GM12878 (cell line): Measurements from ENCODE around the gene SINHCAF. TPM values are rescaled to one million over a fixed set of nuclear protein-coding genes. Genes with fewer than 3 reads are reported as not detected.

Source experiments
- ATAC-seq: fragments of 200-7000 bp; cut with Tn5 transposase; 3 replicates; pipeline ENCODE4 v1.9.1; 2020; ENCODE audit warnings: mild to moderate bottlenecking, moderate library complexity
- BruUV-seq: library from RNA; stranded (reverse); fragments of 400-500 nt; replicated peaks from 2 replicates; lab custom pipeline; 2021; lab: Mats Ljungman, UMichigan
- CTCF ChIA-PET: fragments of 300-600 bp; sonication (Branson Sonifier 250); formaldehyde crosslinking; extraction: SDS; loops from one replicate; lab custom pipeline; 2021; ENCODE audit warnings: inconsistent platforms; lab: Yijun Ruan, JAX
- POLR2A ChIA-PET: fragments of 350-600 bp; formaldehyde crosslinking; extraction: SDS; loops from one replicate; lab custom pipeline; 2021; ENCODE audit warnings: inconsistent platforms; lab: Charles Lee
- RAD21 ChIA-PET: fragments of 300-600 bp; sonication (Branson Sonifier 250); formaldehyde crosslinking; loops from one replicate; lab custom pipeline; 2023; ENCODE audit warnings: antibody characterized with exemption; ENCODE audit not compliant: unreplicated experiment; lab: Charles Lee
- SMC1A ChIA-PET: fragments of 300-600 bp; sonication (Branson Sonifier 250); formaldehyde crosslinking; loops from one replicate; lab custom pipeline; 2023; ENCODE audit not compliant: unreplicated experiment, uncharacterized antibody; lab: Charles Lee
- DNase-seq: peaks from one replicate; pipeline ENCODE4 v3.0.0-alpha.2; 2011; ENCODE audit warnings: low read depth, low spot score
- FAIRE-seq: peaks from 3 replicates; lab custom pipeline; 2011; peaks lifted over from hg19 to GRCh38; lab: Jason Lieb, UNC
- H2AFZ ChIP-seq: 2 replicates; pipeline ENCODE4 v1.6.0; 2011; ENCODE audit warnings: low read depth, low read length, control low read depth; ENCODE audit not compliant: control insufficient read depth
- H3K27ac ChIP-seq: 2 replicates; pipeline ENCODE4 v1.5.1; 2011; ENCODE audit warnings: control low read depth; ENCODE audit not compliant: control insufficient read depth, insufficient read depth
- H3K27me3 ChIP-seq, 2 experiments: replicated peaks in 1 of 2; 2 replicates each; pipeline versions ENCODE4 v1.6.0 to v1.6.1; 2011; ENCODE audit warnings: low read length in 1 of 2; ENCODE audit not compliant: control insufficient read depth in 2 of 2, insufficient read depth in 2 of 2
- H3K36me3 ChIP-seq, 2 experiments: 2 replicates each; pipeline ENCODE4 v1.5.1; 2011; ENCODE audit warnings: low read length in 1 of 2; ENCODE audit not compliant: control insufficient read depth in 2 of 2, insufficient read depth in 2 of 2
- H3K4me1 ChIP-seq: 2 replicates; pipeline ENCODE4 v1.6.1; 2011; ENCODE audit warnings: mild to moderate bottlenecking, low read length, moderate library complexity, mixed read lengths; ENCODE audit not compliant: control insufficient read depth, insufficient read depth
- H3K4me2 ChIP-seq: 2 replicates; pipeline ENCODE4 v1.6.0; 2011; ENCODE audit warnings: control low read depth; ENCODE audit not compliant: control insufficient read depth, insufficient read depth
- H3K4me3 ChIP-seq: fragments of 200-600 bp; sonication (generic); 2 replicates; pipeline ENCODE4 v1.5.1; 2016
- H3K79me2 ChIP-seq: 2 replicates; pipeline ENCODE4 v1.6.0; 2011; ENCODE audit warnings: low read length; ENCODE audit not compliant: control insufficient read depth, insufficient read depth
- H3K9ac ChIP-seq: 2 replicates; pipeline ENCODE4 v1.8.0; 2011; ENCODE audit warnings: low read length, control low read depth, mixed read lengths; ENCODE audit not compliant: control insufficient read depth, insufficient read depth
- H3K9me3 ChIP-seq: replicated peaks from 3 replicates; pipeline ENCODE4 v1.5.1; 2011; ENCODE audit warnings: mild to moderate bottlenecking, low read length; ENCODE audit not compliant: control insufficient read depth, insufficient read depth
- H4K20me1 ChIP-seq: 2 replicates; pipeline ENCODE4 v1.6.0; 2011; ENCODE audit not compliant: control insufficient read depth, insufficient read depth
- ATF3 ChIP-seq: IDR thresholded peaks from 2 replicates; pipeline ENCODE4 v1.6.1; 2011; ENCODE audit warnings: low read depth, mild to moderate bottlenecking, low read length, moderate library complexity, borderline replicate concordance; ENCODE audit errors: extremely low read depth
- ATF7 ChIP-seq: fragments of 450-650 bp; IDR thresholded peaks from 2 replicates; pipeline ENCODE4 v1.6.1; 2016; ENCODE audit warnings: low read depth, mild to moderate bottlenecking
- BMI1 ChIP-seq: fragments of 450-650 bp; IDR thresholded peaks from 2 replicates; pipeline ENCODE4 v1.6.1; 2016; ENCODE audit warnings: mild to moderate bottlenecking, moderate library complexity, borderline replicate concordance
- CHD1 ChIP-seq: IDR thresholded peaks from 2 replicates; pipeline ENCODE4 v1.6.1; 2012; ENCODE audit warnings: low read depth, low read length, improper control_type of control experiment
- CREB1 ChIP-seq: IDR thresholded peaks from 2 replicates; pipeline ENCODE4 v1.6.1; 2012; ENCODE audit warnings: low read depth, mild to moderate bottlenecking, inconsistent platforms
- E2F4 ChIP-seq: IDR thresholded peaks from 2 replicates; pipeline ENCODE4 v1.6.1; 2012; ENCODE audit warnings: low read depth, low read length, improper control_type of control experiment
- ELK1 ChIP-seq: IDR thresholded peaks from 2 replicates; pipeline ENCODE4 v1.6.1; 2012; ENCODE audit warnings: low read depth, low read length, improper control_type of control experiment
- FOXK2 ChIP-seq: fragments of 450-650 bp; IDR thresholded peaks from 2 replicates; pipeline ENCODE4 v1.6.1; 2017; ENCODE audit warnings: mild to moderate bottlenecking, moderate library complexity
- JUND ChIP-seq: IDR thresholded peaks from 2 replicates; pipeline ENCODE4 v1.6.1; 2012; ENCODE audit warnings: low read depth, mild to moderate bottlenecking, low read length, improper control_type of control experiment, moderate library complexity
- KLF5 ChIP-seq: fragments of 450-650 bp; IDR thresholded peaks from 2 replicates; pipeline ENCODE4 v1.6.1; 2014; ENCODE audit warnings: mild to moderate bottlenecking; ENCODE audit not compliant: partially characterized antibody
- NFYA ChIP-seq: IDR thresholded peaks from 2 replicates; pipeline ENCODE4 v1.6.1; 2011; ENCODE audit warnings: low read depth, mild to moderate bottlenecking, low read length, improper control_type of control experiment, borderline replicate concordance
- NR2F1 ChIP-seq: fragments of 450-650 bp; conservative IDR thresholded peaks from 2 replicates; pipeline ENCODE4 v1.6.1; 2017; ENCODE audit warnings: mild to moderate bottlenecking
- NRF1 ChIP-seq: conservative IDR thresholded peaks from 2 replicates; pipeline ENCODE4 v1.6.1; 2011; ENCODE audit warnings: mild to moderate bottlenecking, low read depth, low read length, improper control_type of control experiment
- RB1 ChIP-seq: fragments of 450-650 bp; formaldehyde crosslinking; IDR thresholded peaks from 2 replicates; pipeline ENCODE4 v1.6.1; 2017; ENCODE audit warnings: mild to moderate bottlenecking, borderline replicate concordance
- SREBF1 ChIP-seq: IDR thresholded peaks from 2 replicates; pipeline ENCODE4 v1.6.1; 2012; ENCODE audit warnings: mild to moderate bottlenecking, low read length
- SUZ12 ChIP-seq: fragments of 200-600 bp; sonication (generic); IDR thresholded peaks from one replicate; pipeline ENCODE4 v1.6.1; 2018; ENCODE audit warnings: antibody characterized with exemption, mild to moderate bottlenecking; ENCODE audit not compliant: unreplicated experiment
- TCF7 ChIP-seq: IDR thresholded peaks from 2 replicates; pipeline ENCODE4 v1.6.1; 2014; ENCODE audit warnings: antibody characterized with exemption, borderline replicate concordance
- ZNF592 ChIP-seq: fragments of 450-650 bp; IDR thresholded peaks from 2 replicates; pipeline ENCODE4 v1.6.1; 2017; ENCODE audit warnings: mild to moderate bottlenecking, moderate library complexity
- WGBS: methylation state at CpG from one replicate; pipeline ENCODE4 v1.1.6; 2016; ENCODE audit warnings: low lambda C conversion rate; ENCODE audit not compliant: insufficient replicate concordance, insufficient coverage; ENCODE audit errors: missing lambda C conversion rate; 5-methylcytosine and 5-hydroxymethylcytosine counted together
- in situ Hi-C: fragments of 300-500 bp; cut with MboI; formaldehyde crosslinking; loops from 9 replicates; pipeline ENCODE4 v1.14.3; 2018; ENCODE audit warnings: mixed read lengths
- intact Hi-C: fragments of 100-400 bp; cut with micrococcal nuclease; formaldehyde crosslinking; loops from one replicate; pipeline ENCODE4 v1.14.2; 2022; ENCODE audit not compliant: unreplicated experiment
- polyA plus RNA-seq, 11 experiments: library from polyadenylated mRNA; depleted of rRNA in 4 of 11; unstranded in 6 of 11; stranded (reverse) in 5 of 11; fragments of >200 nt; fragmentation: Nextera tagmentation in 4 of 11; fragmentation: Illumina TruSeq in 1 of 11; extraction: Ambion mirVana in 4 of 11; extraction: Trizol in 1 of 11; gene quantifications; 1 replicate in 1 of 11; 2 replicates in 10 of 11; pipeline versions ENCODE4 v1.2.1 to v1.2.3, GENCODE V29; 2011 to 2016; ENCODE audit warnings: inconsistent platforms in 2 of 11, missing spikeins in 2 of 11, low read depth in 1 of 11
- total RNA-seq, 4 experiments: library from RNA; depleted of rRNA in 3 of 4; stranded (reverse); fragments of >200 nt in 3 of 4; fragmentation: Illumina TruSeq in 1 of 4; extraction: Trizol in 1 of 4; gene quantifications; 2 replicates each; pipeline versions ENCODE4 v1.2.1 to v1.2.3, GENCODE V29; 2013 to 2021

Gene SINHCAF
- total and polyA plus RNA-seq, 10 of the 15 experiments (the other 5 are each of a cell fraction or from before 2014, with no cell fraction given): 60.4 to 156 (median 90.3) TPM

GRCh38 chr12:31234053-31234840 is 91.7 kb downstream of the SINHCAF start:
- no peak for ATAC-seq
- ChIA-PET SMC1A (interaction anchor here (1.3 kb wide), 1 partner anchor 28 kb away, joined by 5 read pairs; no protein-coding TSS in a partner anchor), CTCF (interaction anchor here (0.6 to 2.3 kb wide), 5 partner anchors 16 to 387 kb away, joined by 3 to 9 read pairs (median 4); no protein-coding TSS in a partner anchor), POLR2A (no interaction called here), RAD21 (no interaction called here)
- Histone ChIP-seq H3K9me3 (no peaks in the 10 kb centered on the region; the same call in 2 of the 3 replicates), H2AFZ (no peak overlapping the region), H3K79me2 (no peaks in the 10 kb centered on the region), H3K9ac (no peak overlapping the region), H3K4me2 (no peak overlapping the region), H3K4me1 (peaks cover 12% of the 10 kb centered on the region), H4K20me1 (no peaks in the 10 kb centered on the region), H3K36me3 (no peaks in the 10 kb centered on the region), H3K4me3 (no peak overlapping the region), H3K27me3 (no peaks in the 10 kb centered on the region; a peak in 1 of 4 replicates), H3K27ac (no peak overlapping the region)
- BruUV-seq: no TSS peak
- FAIRE-seq: no peak
- in situ Hi-C loops: no loop called here
- DNase-seq: no peak
- 26% methylated on average over 14 of the region's 14 CpGs for WGBS
- intact Hi-C loops: no loop called here
- TF ChIP-seq ELK1: no peak
- no peak for TF ChIP-seq KLF5
- TF ChIP-seq ATF7: no peak
- TF ChIP-seq BMI1: no peak
- TF ChIP-seq E2F4: no peak
- TF ChIP-seq SUZ12: no peak
- no peak for TF ChIP-seq CREB1
- no peak for TF ChIP-seq NRF1
- no peak for TF ChIP-seq SREBF1
- TF ChIP-seq TCF7: no peak
- TF ChIP-seq CHD1: no peak
- TF ChIP-seq ZNF592: no peak
- no peak for TF ChIP-seq ATF3
- no peak for TF ChIP-seq NR2F1
- TF ChIP-seq RB1: no peak
- TF ChIP-seq FOXK2: no peak
- no peak for TF ChIP-seq NFYA
- no peak for TF ChIP-seq JUND
